ENCODE measurements around the gene SERPINB2. TPM values are rescaled to one million over a fixed set of nuclear protein-coding genes. Genes with fewer than 3 reads are reported as not detected.
A peak's percentile ranks its signal among the peaks of the same experiment; 100 is the strongest.

The SERPINB2 gene
- total RNA-seq, 1 experiment from 2014 or later, result 2.5 TPM

- H3K4me1 ChIP-seq (ENCODE audit: insufficient read depth, low read length, poor library complexity, severe bottlenecking), result peaks cover 45% of the 10 kb centered on the region
- TF ChIP-seq EZH2 (IDR thresholded peaks at IDR 0.05; ENCODE audit: borderline replicate concordance, low read depth, low read length, poor library complexity, severe bottlenecking), result no peak
- peak; percentile 76 for TF ChIP-seq CTCF (conservative IDR thresholded peaks at IDR 0.05; ENCODE audit: low read depth, low read length)
- H3K27me3 ChIP-seq (replicated peaks; ENCODE audit: insufficient read depth, low read depth, low read length, poor library complexity), result no peaks in the 10 kb centered on the region
- H3K27ac ChIP-seq (ENCODE audit: low read depth, low read length, poor library complexity, severe bottlenecking), result peak overlapping the region; percentile 18
- CTCF ChIA-PET, result no interaction called here
- DNase-seq (ENCODE audit: low spot score), result peak; percentile 88
- no peaks in the 10 kb centered on the region for H3K9me3 ChIP-seq (ENCODE audit: low read depth, low read length, poor library complexity, severe bottlenecking)
- H3K4me3 ChIP-seq (ENCODE audit: low read depth, low read length, poor library complexity, severe bottlenecking), result no peak overlapping the region
- intact Hi-C loops (cut with micrococcal nuclease; ENCODE audit: unreplicated experiment), result loop anchor here (5.0 to 10.0 kb wide), 4 partner anchors 173 to 836 kb away; no protein-coding TSS in a partner anchor
- no peaks in the 10 kb centered on the region for H3K36me3 ChIP-seq (ENCODE audit: insufficient read depth, low read length, poor library complexity, severe bottlenecking)
- no TSS peak for BruUV-seq (replicated peaks)
- POLR2A ChIA-PET (ENCODE audit: low non-redundant PET), result no interaction called here
These were observed 39.3 kb upstream of the SERPINB2 start for GRCh38 chr18:63848159-63848558.

DNA sequence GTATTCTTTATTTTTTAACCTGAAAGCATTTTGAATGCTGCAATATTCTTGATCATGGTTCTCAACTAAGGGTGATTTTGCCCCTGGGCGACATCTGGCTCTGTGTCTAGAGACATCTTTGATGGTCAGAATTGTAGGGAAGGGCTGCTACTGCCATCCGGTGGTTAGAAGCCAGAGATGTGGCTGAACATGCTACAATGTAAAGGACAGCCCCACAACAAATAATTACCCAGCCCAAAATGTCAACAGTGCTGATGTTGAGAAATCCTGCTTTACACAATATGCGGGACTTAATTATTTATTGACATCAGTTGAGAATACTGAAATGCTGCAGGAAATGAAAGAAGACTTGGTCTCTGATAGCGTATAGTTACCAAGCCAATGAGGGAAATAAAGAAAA is 37.5 kb upstream of the SERPINB2 start:
- no peaks in the 10 kb centered on the region for H3K36me3 ChIP-seq (ENCODE audit: insufficient read depth, low read length, poor library complexity, severe bottlenecking)
- H3K27me3 ChIP-seq (replicated peaks; ENCODE audit: insufficient read depth, low read depth, low read length, poor library complexity), result no peaks in the 10 kb centered on the region
- no peak overlapping the region for H3K4me3 ChIP-seq (ENCODE audit: low read depth, low read length, poor library complexity, severe bottlenecking)
- ChIA-PET POLR2A (ENCODE audit: low non-redundant PET) (no interaction called here), CTCF (no interaction called here)
- TF ChIP-seq CTCF (conservative IDR thresholded peaks at IDR 0.05; ENCODE audit: low read depth, low read length) (peak; percentile 77), EZH2 (IDR thresholded peaks at IDR 0.05; ENCODE audit: borderline replicate concordance, low read depth, low read length, poor library complexity, severe bottlenecking) (no peak)
- peak; percentile 77 for DNase-seq (ENCODE audit: low spot score)
- intact Hi-C loops (cut with micrococcal nuclease; ENCODE audit: unreplicated experiment), result loop anchor here (1.0 kb wide), 1 partner anchor 129 kb away; no protein-coding TSS in a partner anchor
- no peak overlapping the region for H3K27ac ChIP-seq (ENCODE audit: low read depth, low read length, poor library complexity, severe bottlenecking)
- BruUV-seq (replicated peaks), result no TSS peak
- no peaks in the 10 kb centered on the region for H3K9me3 ChIP-seq (ENCODE audit: low read depth, low read length, poor library complexity, severe bottlenecking)
- H3K4me1 ChIP-seq (ENCODE audit: insufficient read depth, low read length, poor library complexity, severe bottlenecking), result peaks cover 33% of the 10 kb centered on the region

DNA sequence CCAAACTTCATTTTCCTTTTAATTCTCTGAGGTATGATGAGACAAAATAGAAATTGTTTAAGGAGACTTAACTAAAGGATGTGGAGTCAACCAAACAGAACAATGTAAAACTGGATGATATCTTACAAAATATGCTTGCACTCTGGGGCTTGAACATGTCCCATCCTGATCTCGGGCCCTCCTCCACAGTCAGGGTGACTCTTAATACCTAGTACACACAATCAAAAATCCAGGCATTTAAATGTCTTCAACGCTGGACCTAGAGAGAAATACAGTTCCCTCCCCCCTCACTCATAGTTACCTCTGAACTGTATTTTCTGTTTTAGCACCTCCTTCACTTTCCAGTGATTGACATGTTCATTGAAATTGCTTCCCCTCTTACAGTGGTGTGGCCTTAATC is 36.9 kb upstream of the SERPINB2 start:
- POLR2A ChIA-PET (ENCODE audit: low non-redundant PET), result no interaction called here
- Histone ChIP-seq H3K36me3 (ENCODE audit: insufficient read depth, low read length, poor library complexity, severe bottlenecking) (no peaks in the 10 kb centered on the region), H3K4me3 (ENCODE audit: low read depth, low read length, poor library complexity, severe bottlenecking) (no peak overlapping the region), H3K9me3 (ENCODE audit: low read depth, low read length, poor library complexity, severe bottlenecking) (no peaks in the 10 kb centered on the region), H3K27ac (ENCODE audit: low read depth, low read length, poor library complexity, severe bottlenecking) (no peak overlapping the region), H3K27me3 (replicated peaks; ENCODE audit: insufficient read depth, low read depth, low read length, poor library complexity) (no peaks in the 10 kb centered on the region), H3K4me1 (ENCODE audit: insufficient read depth, low read length, poor library complexity, severe bottlenecking) (peaks cover 27% of the 10 kb centered on the region)
- intact Hi-C loops (cut with micrococcal nuclease; ENCODE audit: unreplicated experiment), result loop anchor here (1.0 kb wide), 1 partner anchor 129 kb away; no protein-coding TSS in a partner anchor
- CTCF ChIA-PET, result no interaction called here
- no peak for TF ChIP-seq CTCF (conservative IDR thresholded peaks at IDR 0.05; ENCODE audit: low read depth, low read length)
- TF ChIP-seq EZH2 (IDR thresholded peaks at IDR 0.05; ENCODE audit: borderline replicate concordance, low read depth, low read length, poor library complexity, severe bottlenecking), result no peak
- no TSS peak for BruUV-seq (replicated peaks)
- no peak for DNase-seq (ENCODE audit: low spot score)
